ENCODE measurements around the gene MEGF6. TPM values are rescaled to one million over a fixed set of nuclear protein-coding genes. Genes with fewer than 3 reads are reported as not detected.

The MEGF6 gene
- total RNA-seq, 2 donors from 2014 or later: 22.4 to 24.9 TPM

DNA sequence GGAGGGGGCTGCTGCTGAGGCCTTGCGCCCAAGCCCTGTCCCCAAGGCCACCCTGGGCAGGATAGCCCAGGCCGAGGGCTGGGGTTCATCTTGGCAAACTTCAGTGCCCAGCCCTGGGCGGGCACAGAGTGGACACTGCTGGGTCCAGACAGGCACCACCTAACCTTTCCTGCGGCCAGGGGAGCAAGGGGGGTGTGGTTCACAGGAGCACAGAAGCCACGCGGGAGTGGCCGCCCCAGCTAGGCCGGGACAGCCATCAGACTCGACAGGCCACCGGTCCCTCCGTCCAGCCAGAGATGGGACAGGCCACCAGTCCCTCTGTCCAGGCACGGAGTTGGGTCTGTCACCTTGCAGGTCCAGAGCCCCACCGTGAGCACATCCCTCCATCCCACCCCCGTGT, 127.9 kb downstream of the MEGF6 start:
- no peak for TF ChIP-seq POLR2A (IDR thresholded peaks at IDR 0.05)
- TF ChIP-seq, protein P1, sequence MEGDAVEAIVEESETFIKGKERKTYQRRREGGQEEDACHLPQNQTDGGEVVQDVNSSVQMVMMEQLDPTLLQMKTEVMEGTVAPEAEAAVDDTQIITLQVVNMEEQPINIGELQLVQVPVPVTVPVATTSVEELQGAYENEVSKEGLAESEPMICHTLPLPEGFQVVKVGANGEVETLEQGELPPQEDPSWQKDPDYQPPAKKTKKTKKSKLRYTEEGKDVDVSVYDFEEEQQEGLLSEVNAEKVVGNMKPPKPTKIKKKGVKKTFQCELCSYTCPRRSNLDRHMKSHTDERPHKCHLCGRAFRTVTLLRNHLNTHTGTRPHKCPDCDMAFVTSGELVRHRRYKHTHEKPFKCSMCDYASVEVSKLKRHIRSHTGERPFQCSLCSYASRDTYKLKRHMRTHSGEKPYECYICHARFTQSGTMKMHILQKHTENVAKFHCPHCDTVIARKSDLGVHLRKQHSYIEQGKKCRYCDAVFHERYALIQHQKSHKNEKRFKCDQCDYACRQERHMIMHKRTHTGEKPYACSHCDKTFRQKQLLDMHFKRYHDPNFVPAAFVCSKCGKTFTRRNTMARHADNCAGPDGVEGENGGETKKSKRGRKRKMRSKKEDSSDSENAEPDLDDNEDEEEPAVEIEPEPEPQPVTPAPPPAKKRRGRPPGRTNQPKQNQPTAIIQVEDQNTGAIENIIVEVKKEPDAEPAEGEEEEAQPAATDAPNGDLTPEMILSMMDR (IDR thresholded peaks at IDR 0.05): no peak
- Histone ChIP-seq H3K27ac (no peak overlapping the region), H3K4me1 (peaks cover 7% of the 10 kb centered on the region), H3K4me3 (no peak overlapping the region), H3K9me3 (no peaks in the 10 kb centered on the region), H3K36me3 (replicated peaks in 1 of 2; ENCODE audit: insufficient read depth in 1 of 2, low read depth in 2 of 2) (no peaks in the 10 kb centered on the region), H3K27me3 (no peaks in the 10 kb centered on the region)
- WGBS, 2 donors: 40 to 52% methylated on average over 2 to 14 of the region's 14 CpGs
- intact Hi-C loops (cut with DNase I): no loop called here
- no peak for ATAC-seq
- no peak for DNase-seq

DNA sequence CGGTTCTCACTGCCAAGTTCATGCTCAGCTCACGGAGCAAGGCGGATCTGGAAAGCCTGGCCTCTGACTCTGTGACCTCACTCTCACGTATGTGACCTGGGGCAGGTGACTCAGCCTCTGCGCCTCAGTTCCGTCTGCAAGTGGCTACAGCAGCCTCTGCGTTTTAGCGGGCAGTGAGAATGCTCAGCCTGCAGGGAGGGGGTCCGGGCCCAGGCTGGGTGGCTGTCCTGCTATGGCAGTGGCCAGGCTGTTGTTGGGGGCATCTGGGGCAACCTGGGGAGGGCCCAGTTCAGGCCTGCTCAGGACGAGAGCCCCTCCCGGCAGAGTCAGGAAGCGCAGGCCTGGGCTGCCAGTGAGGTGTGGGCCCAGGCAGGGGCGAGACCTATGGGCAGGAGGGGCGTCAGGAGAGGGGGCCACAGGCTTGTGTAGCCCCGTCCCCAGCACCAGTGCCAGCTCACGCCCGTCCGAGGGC, 128.9 kb downstream of the MEGF6 start:
- H3K4me3 ChIP-seq: no peak overlapping the region
- TF ChIP-seq, protein P1 (IDR thresholded peaks at IDR 0.05): no peak
- TF ChIP-seq POLR2A (IDR thresholded peaks at IDR 0.05): no peak
- H3K27me3 ChIP-seq: no peaks in the 10 kb centered on the region
- no peaks in the 10 kb centered on the region for H3K9me3 ChIP-seq
- 50 to 70% methylated on average over 12 to 13 of the region's 18 CpGs for WGBS, 2 donors
- DNase-seq: peak in 1 of 4 donors; percentile 60
- peaks cover 7% of the 10 kb centered on the region for H3K4me1 ChIP-seq
- intact Hi-C loops (cut with DNase I): no loop called here
- ATAC-seq: no peak
- H3K36me3 ChIP-seq (replicated peaks in 1 of 2; ENCODE audit: insufficient read depth in 1 of 2, low read depth in 2 of 2): no peaks in the 10 kb centered on the region
- H3K27ac ChIP-seq: no peak overlapping the region

GRCh38 chr1:3481836-3482375, 129.4 kb downstream of the MEGF6 start:
- Histone ChIP-seq H3K9me3 (no peaks in the 10 kb centered on the region), H3K4me1 (peaks cover 7% of the 10 kb centered on the region), H3K27me3 (no peaks in the 10 kb centered on the region), H3K27ac (no peak overlapping the region), H3K4me3 (no peak overlapping the region), H3K36me3 (replicated peaks in 1 of 2; ENCODE audit: insufficient read depth in 1 of 2, low read depth in 2 of 2) (no peaks in the 10 kb centered on the region)
- no peak for TF ChIP-seq POLR2A (IDR thresholded peaks at IDR 0.05)
- TF ChIP-seq, protein P1 (IDR thresholded peaks at IDR 0.05): no peak
- DNase-seq (no peak), ATAC-seq (no peak)
- intact Hi-C loops (cut with DNase I): no loop called here
- 57 to 71% methylated on average over 10 to 14 of the region's 20 CpGs for WGBS, 2 donors

DNA sequence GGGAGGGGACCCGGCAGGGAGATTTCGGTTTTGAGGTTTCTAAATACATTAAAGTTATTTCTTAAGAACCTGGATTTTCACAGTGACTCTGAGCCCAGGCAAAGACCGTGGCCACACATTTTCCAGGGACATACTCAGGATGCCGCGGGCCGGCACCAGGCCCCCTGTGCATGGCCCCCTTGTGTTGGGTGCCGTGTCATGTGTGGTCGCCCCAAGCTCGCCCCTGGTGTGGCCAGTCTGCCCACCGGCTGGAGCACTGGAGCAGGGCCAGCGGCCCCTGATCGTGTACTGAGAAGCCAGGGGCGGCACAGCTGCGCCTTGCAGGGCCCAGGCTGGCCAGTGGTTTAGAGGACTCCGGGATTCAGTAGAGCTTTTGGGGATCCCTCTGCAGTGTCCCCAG, 130.3 kb downstream of the MEGF6 start:
- intact Hi-C loops (cut with DNase I): no loop called here
- TF ChIP-seq POLR2A (IDR thresholded peaks at IDR 0.05): no peak
- TF ChIP-seq, protein P1 (IDR thresholded peaks at IDR 0.05): no peak
- no peaks in the 10 kb centered on the region for H3K9me3 ChIP-seq
- no peak overlapping the region for H3K27ac ChIP-seq
- ATAC-seq: no peak
- H3K4me1 ChIP-seq: peaks cover 7% of the 10 kb centered on the region
- H3K36me3 ChIP-seq (replicated peaks in 1 of 2; ENCODE audit: insufficient read depth in 1 of 2, low read depth in 2 of 2): no peaks in the 10 kb centered on the region
- DNase-seq: no peak
- H3K4me3 ChIP-seq: no peak overlapping the region
- H3K27me3 ChIP-seq: no peaks in the 10 kb centered on the region
- WGBS, 2 donors: 71 to 76% methylated on average over 5 to 15 of the region's 15 CpGs

DNA sequence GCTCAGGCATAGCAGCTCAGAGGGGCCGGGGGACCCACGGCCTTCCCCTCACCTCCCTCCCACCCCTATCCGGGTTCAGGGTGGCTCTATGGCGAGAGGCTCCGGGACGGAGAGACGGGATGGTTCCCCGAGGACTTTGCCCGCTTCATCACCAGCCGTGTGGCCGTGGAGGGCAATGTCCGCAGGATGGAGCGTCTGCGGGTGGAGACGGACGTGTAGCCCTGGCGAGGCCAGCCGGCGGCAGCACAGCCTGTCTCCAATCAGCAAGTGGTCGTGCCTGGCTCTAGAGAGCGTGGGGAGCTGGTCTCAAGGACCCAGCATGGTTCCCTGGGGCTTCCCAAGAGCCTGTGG, 131.0 kb downstream of the MEGF6 start:
- no peak for TF ChIP-seq POLR2A (IDR thresholded peaks at IDR 0.05)
- TF ChIP-seq, protein P1 (IDR thresholded peaks at IDR 0.05): no peak
- 70 to 87% methylated on average over 6 to 21 of the region's 21 CpGs for WGBS, 2 donors
- intact Hi-C loops (cut with DNase I): no loop called here
- Histone ChIP-seq H3K27ac (no peak overlapping the region), H3K36me3 (replicated peaks in 1 of 2; ENCODE audit: insufficient read depth in 1 of 2, low read depth in 2 of 2) (no peaks in the 10 kb centered on the region), H3K4me1 (peaks cover 7% of the 10 kb centered on the region), H3K27me3 (no peaks in the 10 kb centered on the region), H3K9me3 (no peaks in the 10 kb centered on the region), H3K4me3 (no peak overlapping the region)
- no peak for DNase-seq
- ATAC-seq: no peak

All from body of pancreas (tissue), 4 donors.